ENCODE results near the gene RAB40C. TPM values are rescaled to one million over a fixed set of nuclear protein-coding genes. Genes with fewer than 3 reads are reported as not detected.

The RAB40C gene
- total RNA-seq, 1 experiment from 2014 or later, result 17.7 TPM

- no peak for TF ChIP-seq CTCF (IDR thresholded peaks at IDR 0.05; ENCODE audit: unreplicated experiment)
- Mint-ChIP-seq H3K4me1 (ENCODE audit: insufficient read depth, unreplicated experiment) (no peaks in the 10 kb centered on the region), H3K9me3 (ENCODE audit: unreplicated experiment) (no peaks in the 10 kb centered on the region), H3K27me3 (ENCODE audit: insufficient read depth, unreplicated experiment) (no peaks in the 10 kb centered on the region), H3K27ac (ENCODE audit: low read depth, unreplicated experiment) (no peak overlapping the region), H3K4me3 (ENCODE audit: unreplicated experiment) (no peak overlapping the region), H3K36me3 (ENCODE audit: insufficient read depth, unreplicated experiment) (no peaks in the 10 kb centered on the region)
- POLR2A ChIA-PET, result no interaction called here
- BruUV-seq (replicated peaks), result no TSS peak
- intact Hi-C loops (cut with micrococcal nuclease), result no loop called here
- CTCF ChIA-PET, result interaction anchor here (0.7 kb wide), 1 partner anchor 26 kb away, joined by 3 read pairs; no protein-coding TSS in a partner anchor
- no peak for DNase-seq (ENCODE audit: unreplicated experiment)
Measured at GRCh38 chr16:554640-555365, 35.1 kb upstream of the RAB40C start.

- ChIA-PET CTCF (interaction anchor here (0.7 kb wide), 1 partner anchor 25 kb away, joined by 3 read pairs; no protein-coding TSS in a partner anchor), POLR2A (no interaction called here)
- intact Hi-C loops (cut with micrococcal nuclease), result no loop called here
- Mint-ChIP-seq H3K4me3 (ENCODE audit: unreplicated experiment) (no peak overlapping the region), H3K27me3 (ENCODE audit: insufficient read depth, unreplicated experiment) (no peaks in the 10 kb centered on the region), H3K4me1 (ENCODE audit: insufficient read depth, unreplicated experiment) (no peaks in the 10 kb centered on the region), H3K27ac (ENCODE audit: low read depth, unreplicated experiment) (no peak overlapping the region), H3K36me3 (ENCODE audit: insufficient read depth, unreplicated experiment) (no peaks in the 10 kb centered on the region), H3K9me3 (ENCODE audit: unreplicated experiment) (no peaks in the 10 kb centered on the region)
- BruUV-seq (replicated peaks), result no TSS peak
- TF ChIP-seq CTCF (IDR thresholded peaks at IDR 0.05; ENCODE audit: unreplicated experiment), result no peak
- no peak for DNase-seq (ENCODE audit: unreplicated experiment)
Measured at GRCh38 chr16:555528-556473, 34.1 kb upstream of the RAB40C start.

GRCh38 chr16:556474-557173, 33.2 kb upstream of the RAB40C start:
- ChIA-PET CTCF (no interaction called here), POLR2A (no interaction called here)
- H3K36me3 Mint-ChIP-seq (ENCODE audit: insufficient read depth, unreplicated experiment), result no peaks in the 10 kb centered on the region

More at GRCh38 chr16:556474-557173, 33.2 kb upstream of the RAB40C start:
- TF ChIP-seq CTCF (IDR thresholded peaks at IDR 0.05; ENCODE audit: unreplicated experiment), result no peak
- DNase-seq (ENCODE audit: unreplicated experiment), result no peak
- intact Hi-C loops (cut with micrococcal nuclease), result no loop called here
- no peak overlapping the region for H3K27ac Mint-ChIP-seq (ENCODE audit: low read depth, unreplicated experiment)
- no peaks in the 10 kb centered on the region for H3K27me3 Mint-ChIP-seq (ENCODE audit: insufficient read depth, unreplicated experiment)
- no TSS peak for BruUV-seq (replicated peaks)
- no peaks in the 10 kb centered on the region for H3K4me1 Mint-ChIP-seq (ENCODE audit: insufficient read depth, unreplicated experiment)
- no peaks in the 10 kb centered on the region for H3K9me3 Mint-ChIP-seq (ENCODE audit: unreplicated experiment)
- no peak overlapping the region for H3K4me3 Mint-ChIP-seq (ENCODE audit: unreplicated experiment)

All from MCF 10A (cell line).